ENCODE results near the gene TSPYL2. TPM values are rescaled to one million over a fixed set of nuclear protein-coding genes. Genes with fewer than 3 reads are reported as not detected.

The TSPYL2 gene
- total RNA-seq, 2 donors from 2014 or later = 39.9 to 44.0 TPM

DNA sequence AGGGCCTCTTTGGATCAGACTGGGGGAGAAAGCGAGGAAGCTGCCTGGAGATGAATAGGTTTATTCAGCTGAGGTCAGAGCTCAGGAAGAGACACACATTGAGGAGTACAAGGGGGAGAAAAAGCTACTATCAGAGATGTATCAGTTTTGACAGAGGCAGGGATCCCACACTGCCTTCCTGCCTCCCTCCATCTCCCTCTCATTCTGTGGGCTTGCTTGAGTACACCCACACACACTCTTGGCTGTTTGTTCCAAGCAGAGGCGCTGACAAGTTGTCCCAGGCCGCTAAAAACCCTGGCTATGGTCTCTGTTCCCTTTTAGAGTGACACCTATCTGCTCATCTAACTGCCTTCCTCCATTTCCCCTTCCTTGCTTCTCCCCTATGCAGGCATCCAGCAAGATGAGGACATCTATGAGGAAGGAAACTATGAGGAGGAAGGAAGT lies 5.2 kb downstream of the TSPYL2 start:
- TF ChIP-seq, protein P1, sequence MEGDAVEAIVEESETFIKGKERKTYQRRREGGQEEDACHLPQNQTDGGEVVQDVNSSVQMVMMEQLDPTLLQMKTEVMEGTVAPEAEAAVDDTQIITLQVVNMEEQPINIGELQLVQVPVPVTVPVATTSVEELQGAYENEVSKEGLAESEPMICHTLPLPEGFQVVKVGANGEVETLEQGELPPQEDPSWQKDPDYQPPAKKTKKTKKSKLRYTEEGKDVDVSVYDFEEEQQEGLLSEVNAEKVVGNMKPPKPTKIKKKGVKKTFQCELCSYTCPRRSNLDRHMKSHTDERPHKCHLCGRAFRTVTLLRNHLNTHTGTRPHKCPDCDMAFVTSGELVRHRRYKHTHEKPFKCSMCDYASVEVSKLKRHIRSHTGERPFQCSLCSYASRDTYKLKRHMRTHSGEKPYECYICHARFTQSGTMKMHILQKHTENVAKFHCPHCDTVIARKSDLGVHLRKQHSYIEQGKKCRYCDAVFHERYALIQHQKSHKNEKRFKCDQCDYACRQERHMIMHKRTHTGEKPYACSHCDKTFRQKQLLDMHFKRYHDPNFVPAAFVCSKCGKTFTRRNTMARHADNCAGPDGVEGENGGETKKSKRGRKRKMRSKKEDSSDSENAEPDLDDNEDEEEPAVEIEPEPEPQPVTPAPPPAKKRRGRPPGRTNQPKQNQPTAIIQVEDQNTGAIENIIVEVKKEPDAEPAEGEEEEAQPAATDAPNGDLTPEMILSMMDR (IDR thresholded peaks at IDR 0.05) = no peak
- no peak overlapping the region for H3K4me3 ChIP-seq

DNA sequence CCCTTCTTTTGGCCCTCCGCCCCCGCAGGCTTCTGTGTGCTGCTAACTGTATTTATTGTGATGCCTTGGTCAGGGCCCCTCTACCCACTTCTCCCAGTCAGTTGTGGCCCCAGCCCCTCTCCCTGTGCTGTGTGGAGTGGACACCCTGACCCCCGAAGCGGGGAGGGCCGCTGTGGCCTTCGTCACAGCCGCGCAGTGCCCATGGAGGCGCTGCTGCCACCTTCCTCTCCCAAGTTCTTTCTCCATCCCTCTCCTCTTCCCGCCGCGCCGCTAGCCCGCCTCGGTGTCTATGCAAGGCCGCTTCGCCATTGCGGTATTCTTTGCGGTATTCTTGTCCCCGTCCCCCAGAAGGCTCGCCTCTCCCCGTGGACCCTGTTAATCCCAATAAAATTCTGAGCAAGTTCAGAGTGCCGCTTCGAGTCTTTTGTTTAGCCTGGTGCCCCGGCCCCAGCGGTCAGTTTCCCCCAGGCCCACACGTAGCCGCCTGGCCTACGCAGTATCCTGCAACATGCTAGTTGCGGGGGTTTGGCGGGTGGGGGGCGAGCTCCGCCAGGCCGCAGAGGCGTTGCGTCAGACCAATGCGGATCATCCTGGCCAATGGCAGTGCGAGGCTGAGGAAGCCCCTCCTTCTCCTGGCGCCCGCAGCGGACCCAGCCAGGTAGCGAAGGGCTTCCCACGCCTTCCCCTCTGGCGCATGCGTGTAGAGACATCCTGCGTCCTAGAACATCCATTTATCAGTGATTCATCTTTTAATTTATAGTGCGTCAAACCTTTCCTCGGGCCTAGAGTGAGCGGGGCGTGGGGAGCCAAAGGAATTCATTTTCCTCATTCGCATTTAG lies 6.2 kb downstream of the TSPYL2 start:
- Histone ChIP-seq H3K4me1 (peaks cover 0 to 25% of the 10 kb centered on the region in 2 donors), H3K9me3 (no peaks in the 10 kb centered on the region), H3K27me3 (no peaks in the 10 kb centered on the region), H3K4me3 (peak overlapping the region; percentile 28 to 39), H3K27ac (peak overlapping the region; percentile 84 to 95), H3K36me3 (peaks cover 14% of the 10 kb centered on the region)
- peak; percentile 84 for DNase-seq (ENCODE audit: low spot score)
- TF ChIP-seq, protein P1 (IDR thresholded peaks at IDR 0.05) = no peak

More for the DNA sequence above, 5.2 kb downstream of the TSPYL2 start:
- peaks cover 0 to 25% of the 10 kb centered on the region in 2 donors for H3K4me1 ChIP-seq
- H3K27me3 ChIP-seq = no peaks in the 10 kb centered on the region
- H3K36me3 ChIP-seq = peaks cover 14% of the 10 kb centered on the region
- peak overlapping the region; percentile 84 to 95 for H3K27ac ChIP-seq
- DNase-seq (ENCODE audit: low spot score) = no peak
- H3K9me3 ChIP-seq = no peaks in the 10 kb centered on the region

DNA sequence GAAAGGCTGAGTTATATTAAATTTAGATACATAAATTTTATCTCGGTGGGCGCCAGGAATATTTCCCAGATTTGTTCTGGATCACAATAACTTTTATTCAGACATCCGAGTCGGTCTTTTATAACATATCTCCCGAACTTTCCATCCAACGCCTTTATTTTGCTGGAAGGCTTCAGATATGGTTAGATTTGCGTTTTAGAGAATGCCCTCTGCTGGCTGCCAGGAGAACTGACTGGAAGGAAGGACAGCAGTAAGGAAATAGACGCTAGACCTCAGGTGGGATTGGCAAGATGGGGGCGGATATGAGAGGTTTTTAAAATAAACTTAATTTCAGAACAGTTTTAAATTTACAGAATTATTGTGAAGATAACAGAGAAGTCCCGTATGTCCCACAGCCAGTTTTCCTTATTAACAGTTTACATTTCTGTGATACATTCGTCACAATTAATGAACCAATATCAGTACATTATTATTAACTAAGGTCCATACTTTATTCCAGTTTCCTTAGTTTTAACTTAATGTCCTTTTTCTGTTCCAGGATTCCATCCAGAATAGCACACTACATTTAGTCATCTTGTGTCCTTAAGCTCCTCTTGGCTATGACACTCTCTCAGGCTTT lies 7.2 kb downstream of the TSPYL2 start:
- DNase-seq (ENCODE audit: low spot score) = no peak
- Histone ChIP-seq H3K27ac (peak overlapping the region; percentile 84 to 95), H3K9me3 (no peaks in the 10 kb centered on the region), H3K4me1 (peaks cover 0 to 25% of the 10 kb centered on the region in 2 donors), H3K27me3 (no peaks in the 10 kb centered on the region), H3K36me3 (peaks cover 11% of the 10 kb centered on the region), H3K4me3 (peak overlapping the region; percentile 28 to 39)
- TF ChIP-seq, protein P1 (IDR thresholded peaks at IDR 0.05) = peak; percentile 65 to 83

DNA sequence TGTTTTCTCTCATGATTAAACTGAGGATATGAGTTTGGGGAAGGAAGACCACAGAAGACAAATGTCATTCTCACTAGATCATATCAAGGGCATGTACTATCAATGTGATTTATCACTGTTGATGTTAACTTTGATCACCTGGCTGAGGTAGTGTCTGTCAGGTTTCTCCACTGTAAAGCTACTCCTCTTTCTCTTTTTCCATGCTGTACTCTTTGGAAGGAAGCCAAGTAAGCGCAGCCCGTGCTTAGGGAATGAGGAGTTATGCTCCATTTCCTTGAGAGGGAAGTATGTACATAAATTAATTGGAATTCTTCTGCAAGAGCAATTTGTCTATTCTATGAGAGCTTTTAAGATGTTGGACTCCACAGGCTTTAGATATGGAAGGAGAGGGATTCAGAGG lies 7.8 kb downstream of the TSPYL2 start:
- Histone ChIP-seq H3K9me3 (no peaks in the 10 kb centered on the region), H3K4me1 (peaks cover 0 to 25% of the 10 kb centered on the region in 2 donors), H3K27me3 (no peaks in the 10 kb centered on the region), H3K4me3 (no peak overlapping the region), H3K36me3 (peaks cover 5% of the 10 kb centered on the region), H3K27ac (no peak overlapping the region)
- TF ChIP-seq, protein P1 (IDR thresholded peaks at IDR 0.05) = no peak
- DNase-seq (ENCODE audit: low spot score) = no peak

DNA sequence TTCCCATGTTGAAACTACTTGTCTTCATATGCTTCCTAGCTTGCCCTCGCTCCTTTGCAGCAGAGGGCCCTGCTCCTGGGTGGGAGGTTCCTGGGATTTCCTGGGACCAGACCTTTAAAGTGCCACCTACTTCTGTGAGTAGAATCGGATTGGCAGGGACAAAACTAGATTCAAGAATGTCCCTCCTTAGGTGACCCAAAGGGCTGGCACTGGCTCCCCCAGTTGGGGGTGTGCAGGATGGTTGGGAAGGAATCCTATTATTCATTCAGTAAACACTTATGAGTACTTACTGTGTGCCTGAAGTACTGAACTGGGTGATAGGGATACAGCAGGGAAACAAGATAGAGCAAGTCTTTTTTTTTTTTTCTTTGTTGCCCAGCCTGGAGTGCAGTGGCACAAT lies 9.2 kb downstream of the TSPYL2 start:
- Histone ChIP-seq H3K27ac (no peak overlapping the region), H3K36me3 (no peaks in the 10 kb centered on the region)
- TF ChIP-seq, protein P1 (IDR thresholded peaks at IDR 0.05) = no peak

More for the DNA sequence above, 9.2 kb downstream of the TSPYL2 start:
- no peak for DNase-seq (ENCODE audit: low spot score)
- Histone ChIP-seq H3K4me1 (peaks cover 0 to 19% of the 10 kb centered on the region in 2 donors), H3K27me3 (no peaks in the 10 kb centered on the region), H3K4me3 (no peak overlapping the region), H3K9me3 (no peaks in the 10 kb centered on the region)
